Motor neuron (in vitro differentiated cells): ENCODE data around the gene DMRT1. TPM values are rescaled to one million over a fixed set of nuclear protein-coding genes. Genes with fewer than 3 reads are reported as not detected.
A peak's percentile ranks its signal among the peaks of the same experiment; 100 is the strongest.

ENCODE experiments used
- ATAC-seq, 8 experiments: fragments of 200-7000 bp; cut with Tn5 transposase; replicated peaks in 6 of 8; 2 replicates each; pipeline ENCODE4 v1.8.0; 2021; ENCODE audit warnings: mild to moderate bottlenecking in 8 of 8, moderate library complexity in 8 of 8
- H3K27ac ChIP-seq, 2 donors: fragments of 250-450 bp; sonication (Bioruptor Pico); 2 replicates each; pipeline ENCODE4 v1.9.0; 2021; ENCODE audit warnings: antibody characterized with exemption in 2 of 2, mild to moderate bottlenecking in 2 of 2, moderate library complexity in 1 of 2
- H3K4me1 ChIP-seq, 2 donors: fragments of 250-450 bp; sonication (Bioruptor Pico); replicated peaks in 1 of 2; 2 replicates each; pipeline ENCODE4 v1.6.1; 2021; ENCODE audit warnings: antibody characterized with exemption in 2 of 2, mild to moderate bottlenecking in 2 of 2, moderate library complexity in 1 of 2
- H3K4me3 ChIP-seq, 5 donors: fragments of 250-450 bp; sonication (Bioruptor Pico); 2 replicates each; pipeline ENCODE4 v1.9.0; 2021; ENCODE audit warnings: antibody characterized with exemption in 5 of 5, mild to moderate bottlenecking in 5 of 5, moderate library complexity in 4 of 5
- WGBS, 10 experiments: fragments of 450-650 bp; shearing (Covaris generic); methylation state at CpG; one replicate each; pipeline ENCODE4 v1.0.0; 2022; 5-methylcytosine and 5-hydroxymethylcytosine counted together
- in situ Hi-C, 9 experiments: fragments of 400-800 bp; cut with MboI; loops; one replicate each; pipeline ENCODE4 v1.15.0; 2021; ENCODE audit warnings: low sequenced_read_pairs in 9 of 9, low pct_unique_long_range_greater_than_20kb in 2 of 9; ENCODE audit not compliant: unreplicated experiment in 9 of 9
- total RNA-seq, 8 experiments: library from RNA; unstranded; fragments of 300-600 nt; gene quantifications; 2 replicates each; pipeline versions ENCODE4 v1.2.3 to v1.2.4, GENCODE V29; 2022

The DMRT1 gene
- total RNA-seq, 8 experiments from 2014 or later: 0.05 to 0.45 (median 0.08) TPM; not detected in 5

GRCh38 chr9:876425-876824, 34.9 kb downstream of the DMRT1 start:
- ATAC-seq: no peak
- WGBS, 10 experiments: 0 to 83% (median 58%) methylated on average over 1 to 4 of the region's 4 CpGs; no CpG with 5 or more reads in 4 of the 10 experiments
- Histone ChIP-seq H3K4me1 (no peaks in the 10 kb centered on the region), H3K4me3 (no peak overlapping the region), H3K27ac (no peak overlapping the region)
- in situ Hi-C loops: loop anchor here in 2 of 9 experiments (25.0 kb wide), 1 partner anchor 136 kb away; no protein-coding TSS in a partner anchor

- in situ Hi-C loops: loop anchor here in 2 of 9 experiments (25.0 kb wide), 1 partner anchor 134 kb away; no protein-coding TSS in a partner anchor
- H3K4me1 ChIP-seq: no peaks in the 10 kb centered on the region
- H3K27ac ChIP-seq: no peak overlapping the region
- 0 to 100% (median 67%) methylated on average over 1 to 5 of the region's 5 CpGs; no CpG with 5 or more reads in 3 of the 10 experiments for WGBS, 10 experiments
- H3K4me3 ChIP-seq: no peak overlapping the region
- no peak for ATAC-seq
These were observed 36.7 kb downstream of the DMRT1 start for GRCh38 chr9:878239-878638.

- in situ Hi-C loops: loop anchor here in 2 of 9 experiments (25.0 kb wide), 1 partner anchor 132 kb away; no protein-coding TSS in a partner anchor
- H3K4me1 ChIP-seq: no peaks in the 10 kb centered on the region
- H3K4me3 ChIP-seq: no peak overlapping the region
- WGBS, 10 experiments: 22 to 90% (median 54%) methylated on average over 1 to 7 of the region's 7 CpGs; no CpG with 5 or more reads in 4 of the 10 experiments
- ATAC-seq: no peak
- no peak overlapping the region for H3K27ac ChIP-seq
These were observed 39.2 kb downstream of the DMRT1 start for GRCh38 chr9:880725-881124.

GRCh38 chr9:882416-882924, 41.0 kb downstream of the DMRT1 start:
- in situ Hi-C loops: loop anchor here in 2 of 9 experiments (25.0 kb wide), 1 partner anchor 130 kb away; no protein-coding TSS in a partner anchor

GRCh38 chr9:883011-883410, 41.5 kb downstream of the DMRT1 start:
- Histone ChIP-seq H3K27ac (no peak overlapping the region), H3K4me1 (no peaks in the 10 kb centered on the region), H3K4me3 (no peak overlapping the region)
- no peak for ATAC-seq
- WGBS, 10 experiments: 33 to 90% (median 72%) methylated on average over 1 to 7 of the region's 8 CpGs; no CpG with 5 or more reads in 2 of the 10 experiments
- in situ Hi-C loops: loop anchor here in 2 of 9 experiments (25.0 kb wide), 1 partner anchor 129 kb away; no protein-coding TSS in a partner anchor

More at GRCh38 chr9:882416-882924, 41.0 kb downstream of the DMRT1 start:
- WGBS, 10 experiments: 53 to 100% (median 65%) methylated on average over 1 to 3 of the region's 4 CpGs; no CpG with 5 or more reads in 5 of the 10 experiments
- Histone ChIP-seq H3K27ac (no peak overlapping the region), H3K4me1 (no peaks in the 10 kb centered on the region), H3K4me3 (no peak overlapping the region)
- no peak for ATAC-seq

GRCh38 chr9:886886-887285, 45.4 kb downstream of the DMRT1 start:
- Histone ChIP-seq H3K4me3 (no peak overlapping the region), H3K4me1 (no peaks in the 10 kb centered on the region), H3K27ac (no peak overlapping the region)
- WGBS, 10 experiments: 24 to 95% (median 92%) methylated on average over 2 to 6 of the region's 6 CpGs; no CpG with 5 or more reads in 5 of the 10 experiments
- ATAC-seq: no peak
- in situ Hi-C loops: loop anchor here in 2 of 9 experiments (25.0 kb wide), 1 partner anchor 125 kb away; no protein-coding TSS in a partner anchor

- Histone ChIP-seq H3K4me1 (no peaks in the 10 kb centered on the region), H3K27ac (no peak overlapping the region), H3K4me3 (no peak overlapping the region)
- peak in 1 of 8 experiments; percentile 38 for ATAC-seq
- WGBS, 10 experiments: 25 to 75% (median 60%) methylated on average over 1 to 4 of the region's 5 CpGs; no CpG with 5 or more reads in 2 of the 10 experiments
- in situ Hi-C loops: loop anchor here in 5 of 9 experiments (10.0 to 25.0 kb wide), 3 partner anchors 103 to 120 kb away; no protein-coding TSS in a partner anchor
These were observed 50.6 kb downstream of the DMRT1 start for GRCh38 chr9:892123-892522.

GRCh38 chr9:893115-893514, 51.6 kb downstream of the DMRT1 start:
- WGBS, 10 experiments: 49 to 94% (median 80%) methylated on average over 1 to 4 of the region's 5 CpGs; no CpG with 5 or more reads in 3 of the 10 experiments
- no peak overlapping the region for H3K27ac ChIP-seq
- no peak overlapping the region for H3K4me3 ChIP-seq
- in situ Hi-C loops: loop anchor here in 5 of 9 experiments (10.0 to 25.0 kb wide), 3 partner anchors 102 to 119 kb away; no protein-coding TSS in a partner anchor
- ATAC-seq: no peak
- H3K4me1 ChIP-seq: no peaks in the 10 kb centered on the region

- peak; percentile 65 to 98 (median 88) for ATAC-seq
- H3K4me3 ChIP-seq: no peak overlapping the region
- 0 to 58% (median 8%) methylated on average over 1 to 8 of the region's 9 CpGs; no CpG with 5 or more reads in 2 of the 10 experiments for WGBS, 10 experiments
- in situ Hi-C loops: loop anchor here in 5 of 9 experiments (10.0 to 25.0 kb wide), 3 partner anchors 101 to 118 kb away; no protein-coding TSS in a partner anchor
- H3K4me1 ChIP-seq: no peaks in the 10 kb centered on the region
- no peak overlapping the region for H3K27ac ChIP-seq
These were observed 52.4 kb downstream of the DMRT1 start for GRCh38 chr9:893843-894420.

- no peak overlapping the region for H3K27ac ChIP-seq
- in situ Hi-C loops: loop anchor here in 5 of 9 experiments (10.0 to 25.0 kb wide), 3 partner anchors 95 to 113 kb away; no protein-coding TSS in a partner anchor
- ATAC-seq: peak in 2 of 8 experiments; percentile 20 to 48
- H3K4me3 ChIP-seq: no peak overlapping the region
- WGBS, 10 experiments: 42 to 86% (median 62%) methylated on average over 2 to 11 of the region's 12 CpGs
- no peaks in the 10 kb centered on the region for H3K4me1 ChIP-seq
These were observed 58.1 kb downstream of the DMRT1 start for GRCh38 chr9:899440-900184.

GRCh38 chr9:903886-904285, 62.4 kb downstream of the DMRT1 start:
- 41 to 92% (median 70%) methylated on average over 2 to 3 of the region's 3 CpGs; no CpG with 5 or more reads in 3 of the 10 experiments for WGBS, 10 experiments
- no peak for ATAC-seq
- Histone ChIP-seq H3K27ac (no peak overlapping the region), H3K4me1 (no peaks in the 10 kb centered on the region), H3K4me3 (no peak overlapping the region)
- in situ Hi-C loops: no loop called here

- 0 to 68% (median 60%) methylated on average over 1 to 5 of the region's 6 CpGs; no CpG with 5 or more reads in 3 of the 10 experiments for WGBS, 10 experiments
- Histone ChIP-seq H3K4me1 (no peaks in the 10 kb centered on the region), H3K4me3 (no peak overlapping the region), H3K27ac (no peak overlapping the region)
- ATAC-seq: no peak
- in situ Hi-C loops: no loop called here
These were observed 64.4 kb downstream of the DMRT1 start for GRCh38 chr9:905906-906305.
